D721Med (cell line): ENCODE measurements around the gene ITGA2.

Experiments used
- DNase-seq: peaks from one replicate; pipeline ENCODE4 v3.0.0; 2011; ENCODE audit warnings: low spot score; ENCODE audit not compliant: insufficient read length
- FAIRE-seq: peaks from 2 replicates; lab custom pipeline; 2011; peaks lifted over from hg19 to GRCh38; lab: Jason Lieb, UNC
- CTCF ChIP-seq: IDR thresholded peaks from 2 replicates; pipeline ENCODE4 v1.5.1; 2012; ENCODE audit warnings: mild to moderate bottlenecking, control low read depth; ENCODE audit not compliant: insufficient read depth; ENCODE audit errors: missing control alignments

The ITGA2 gene

DNA sequence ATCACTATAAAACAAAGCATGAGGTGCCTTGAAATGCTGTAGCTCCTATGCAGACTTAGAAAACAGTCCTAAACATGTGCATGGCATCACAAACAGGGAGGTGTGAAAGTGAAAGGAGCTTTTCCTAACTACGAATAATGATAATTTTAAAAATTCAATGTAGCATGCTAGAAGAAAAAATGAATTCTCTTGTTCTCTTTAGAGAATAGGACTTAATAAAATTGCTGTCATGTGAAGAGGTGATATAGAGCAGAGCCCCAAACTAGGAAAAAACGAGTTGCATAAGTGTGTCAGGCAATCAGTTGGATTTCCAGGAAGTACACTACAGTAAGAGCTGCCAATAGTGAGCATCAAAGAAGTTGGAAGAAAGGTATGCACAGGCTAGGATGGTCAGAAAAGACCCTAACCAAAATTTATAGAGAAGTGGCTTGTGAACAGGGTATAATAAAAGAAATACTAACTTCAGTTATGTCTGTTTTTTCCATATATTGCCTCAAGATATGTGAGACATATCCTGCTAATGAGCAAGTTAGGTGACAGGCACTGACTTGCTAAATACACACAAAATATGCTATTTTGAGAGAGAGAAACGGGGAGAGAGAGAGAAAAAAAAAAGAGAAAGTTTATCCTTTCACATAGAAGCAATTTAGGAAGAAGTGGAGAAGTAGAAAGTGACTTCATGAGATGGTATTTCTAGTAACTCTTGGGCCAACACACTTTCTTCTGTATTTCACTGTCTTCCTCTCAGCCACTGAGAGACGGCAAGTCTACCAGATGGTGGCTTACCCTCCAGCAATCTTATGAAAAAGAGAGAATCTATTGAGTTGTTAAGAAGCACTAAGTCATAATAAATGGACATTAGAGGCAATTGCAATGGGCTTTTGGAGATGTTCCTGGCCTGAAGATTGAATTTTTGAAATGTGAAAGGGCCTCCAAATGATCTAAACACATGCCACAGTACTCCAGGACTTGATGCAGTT lies 18.0 kb downstream of the ITGA2 start:
- DNase-seq (no peak), FAIRE-seq (no peak)
- no peak for TF ChIP-seq CTCF

- TF ChIP-seq CTCF = no peak
- FAIRE-seq = no peak
- no peak for DNase-seq
Observed at GRCh38 chr5:53008751-53009150, 19.6 kb downstream of the ITGA2 start.

- TF ChIP-seq CTCF = no peak
- DNase-seq (no peak), FAIRE-seq (no peak)
Observed at GRCh38 chr5:53009816-53010215, 20.7 kb downstream of the ITGA2 start.

- FAIRE-seq = no peak
- no peak for TF ChIP-seq CTCF
- DNase-seq = no peak
Observed at GRCh38 chr5:53010814-53011213, 21.7 kb downstream of the ITGA2 start.

DNA sequence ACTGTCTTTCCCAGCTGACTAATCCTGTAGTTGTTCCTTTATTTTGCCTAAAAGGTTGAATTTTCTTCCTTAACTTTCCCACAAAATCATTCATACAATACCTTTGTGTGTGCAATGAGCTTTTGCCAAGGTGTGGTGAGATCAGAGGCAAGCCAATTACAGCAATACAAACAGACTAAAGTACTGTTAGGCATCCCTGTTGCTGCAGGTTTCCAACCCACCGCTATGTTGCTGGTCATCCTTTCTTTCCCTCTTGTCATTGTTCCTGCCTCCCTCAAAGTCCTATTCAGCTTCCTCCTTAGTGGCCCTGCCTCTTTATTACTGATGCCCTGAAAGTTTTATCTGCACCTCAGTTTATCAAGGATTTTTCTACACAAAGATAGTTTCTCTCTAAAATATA lies 22.1 kb downstream of the ITGA2 start:
- no peak for TF ChIP-seq CTCF
- no peak for FAIRE-seq
- DNase-seq = no peak

- no peak for DNase-seq
- no peak for FAIRE-seq
- no peak for TF ChIP-seq CTCF
Observed at GRCh38 chr5:53013857-53014256, 24.7 kb downstream of the ITGA2 start.

- no peak for DNase-seq
- no peak for FAIRE-seq
Observed at GRCh38 chr5:53017383-53017782, 28.2 kb downstream of the ITGA2 start.

More at GRCh38 chr5:53017383-53017782, 28.2 kb downstream of the ITGA2 start:
- TF ChIP-seq CTCF = no peak
